GM21381 (cell line): Measurements from ENCODE around the gene TPPP.
"Not testable (repeated sequence)": the region's sequence is repeated elsewhere in the genome, so short reads cannot be mapped to it uniquely, and the experiment has no call there.

Experiments
- ATAC-seq: cut with Tn5 transposase; IDR thresholded peaks from one replicate; pipeline ENCODE4 v1.9.1; 2021; ENCODE audit warnings: mild to moderate bottlenecking, moderate library complexity; ENCODE audit not compliant: unreplicated experiment

TPPP gene

GRCh38 chr5:679166-679895 lies 13.8 kb downstream of the TPPP start:
- not testable (repeated sequence) for ATAC-seq

GRCh38 chr5:678521-678920 lies 14.6 kb downstream of the TPPP start:
- not testable (repeated sequence) for ATAC-seq

DNA sequence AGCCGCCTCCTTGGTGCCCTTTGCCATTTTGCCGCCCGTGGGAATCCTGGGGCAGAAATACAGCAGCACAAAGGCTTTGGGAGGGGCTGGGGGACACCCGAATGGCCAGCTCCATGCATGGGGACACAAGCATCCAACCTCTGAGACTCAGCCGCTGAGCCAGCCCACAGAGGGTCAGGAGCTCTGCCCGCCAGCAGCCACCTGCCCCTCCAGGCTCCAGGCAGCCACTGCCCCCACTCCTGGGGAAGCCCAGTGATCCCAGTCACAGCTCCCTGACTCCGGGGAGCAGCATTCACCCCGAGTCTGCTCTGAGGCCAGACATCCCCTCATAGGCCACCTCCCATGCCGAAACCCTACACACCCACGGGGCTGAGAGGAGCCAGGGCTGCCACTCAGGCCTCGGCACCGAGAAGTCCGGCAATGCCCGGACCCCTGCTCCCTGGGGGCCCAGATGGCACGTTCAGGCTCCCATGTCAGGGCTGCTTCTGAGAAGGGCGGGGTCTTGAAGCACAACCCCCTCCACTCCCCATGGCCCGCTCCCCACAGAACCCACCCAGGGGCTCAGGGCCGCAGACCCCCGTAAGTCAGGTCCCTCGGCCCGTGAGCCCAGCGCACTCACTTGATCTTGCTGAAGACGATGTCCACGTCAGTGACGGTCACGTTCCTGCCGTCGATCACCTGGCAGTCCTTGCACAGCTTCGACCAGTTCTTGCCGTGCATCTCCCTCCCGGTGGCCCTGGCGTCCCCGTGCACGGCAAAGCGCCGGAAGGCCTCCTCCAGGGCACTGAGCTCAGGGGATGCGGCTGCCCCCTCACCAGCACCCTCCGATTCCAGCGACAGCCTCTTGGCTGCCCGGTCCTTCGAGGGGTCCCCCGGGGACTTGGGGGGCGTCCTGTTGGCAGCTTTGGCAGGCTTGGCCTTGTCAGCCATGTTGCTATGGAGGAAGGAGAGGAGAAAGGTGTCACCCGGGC lies 15.7 kb downstream of the TPPP start:
- no peak for ATAC-seq

GRCh38 chr5:676699-677076 lies 16.5 kb downstream of the TPPP start:
- ATAC-seq = no peak

GRCh38 chr5:675871-676698 lies 17.1 kb downstream of the TPPP start:
- ATAC-seq = no peak

- no peak for ATAC-seq
Measured at GRCh38 chr5:675111-675870, 17.9 kb downstream of the TPPP start.

- ATAC-seq = no peak
Measured at GRCh38 chr5:674630-675011, 18.5 kb downstream of the TPPP start.

GRCh38 chr5:673831-674629 lies 19.1 kb downstream of the TPPP start:
- no peak for ATAC-seq

GRCh38 chr5:673161-673830 lies 19.9 kb downstream of the TPPP start:
- no peak for ATAC-seq

DNA sequence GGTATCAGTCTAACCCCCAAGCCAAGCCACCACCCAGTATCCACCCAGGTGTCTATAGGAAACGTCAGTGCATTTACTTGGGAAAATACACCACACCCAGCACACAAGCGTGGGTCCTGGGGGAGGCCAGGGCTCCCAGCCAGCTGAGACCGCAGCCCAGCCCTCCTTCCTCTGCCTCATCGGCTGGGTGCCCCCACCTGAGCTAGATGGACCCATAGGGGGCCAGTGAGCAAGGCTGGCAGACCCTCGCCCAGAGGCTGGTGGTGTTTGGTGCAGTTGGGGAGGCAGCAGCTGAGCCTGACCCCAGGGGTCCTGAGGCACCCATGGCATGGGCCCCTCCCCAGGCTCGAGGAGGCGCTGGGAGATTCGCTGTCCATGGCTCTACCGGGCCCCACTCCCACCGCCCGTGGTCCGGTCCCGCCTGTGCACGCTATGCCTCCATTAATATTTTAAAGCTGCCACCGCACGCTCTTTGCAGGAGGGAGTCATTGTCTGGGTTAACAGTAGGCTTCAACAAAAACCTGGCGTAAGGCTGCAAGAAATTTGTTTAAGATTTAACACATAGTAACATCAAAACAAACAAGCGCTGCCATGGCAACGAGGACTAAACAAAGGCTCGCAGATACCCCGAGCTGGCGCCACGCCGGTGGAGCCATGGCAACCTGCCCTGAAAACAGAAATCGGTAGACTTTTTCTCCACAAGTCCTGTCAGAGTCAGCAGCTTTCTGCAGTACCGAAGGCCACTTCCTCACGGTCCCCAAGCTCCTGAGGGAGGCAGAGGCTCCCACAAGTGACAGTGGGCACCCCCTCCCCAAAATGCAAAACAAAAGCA lies 20.6 kb downstream of the TPPP start:
- no peak for ATAC-seq

DNA sequence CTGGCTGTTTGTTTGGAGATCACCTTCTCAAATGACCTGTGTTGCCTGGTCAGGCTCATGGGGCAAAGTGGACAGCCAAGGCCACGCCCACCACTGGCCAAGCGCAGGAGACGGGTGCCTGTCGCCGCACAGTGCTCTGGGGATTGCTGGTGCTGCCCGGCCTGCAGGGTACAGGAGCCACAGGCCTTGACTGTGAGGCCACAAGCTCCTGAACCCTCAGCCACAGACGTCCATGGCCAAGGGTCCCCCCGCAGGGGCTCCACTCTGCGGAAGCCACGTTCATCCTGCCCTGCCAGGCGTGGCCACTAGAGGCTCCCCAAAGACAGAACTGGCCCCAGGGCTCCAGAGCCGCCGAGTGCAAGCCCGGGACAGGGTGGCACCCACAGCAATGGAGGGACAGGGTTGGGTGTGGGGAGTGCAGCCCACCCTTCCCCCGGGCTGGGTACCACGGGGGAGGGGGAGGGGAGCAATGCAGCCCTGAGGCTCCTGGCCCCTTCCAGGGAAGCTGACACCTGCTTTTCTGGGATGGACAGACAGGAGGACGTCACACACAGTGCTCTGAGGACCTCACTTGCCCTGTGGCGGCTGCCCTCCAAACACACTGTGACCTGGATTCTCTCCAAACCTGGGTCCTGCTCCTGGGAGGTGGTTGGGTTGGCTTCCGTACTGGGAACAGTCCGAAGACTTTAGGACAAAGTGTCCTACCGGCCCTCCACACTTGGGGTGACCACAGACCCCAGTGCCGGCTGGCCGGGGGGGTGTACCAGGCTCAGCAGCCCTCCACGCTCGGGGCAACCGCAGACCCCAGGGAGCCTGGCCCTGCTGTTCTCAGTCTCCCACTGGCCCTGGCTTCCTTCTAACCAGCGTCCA lies 21.5 kb downstream of the TPPP start:
- ATAC-seq = peak; percentile 60

- no peak for ATAC-seq
Measured at GRCh38 chr5:670396-671270, 22.5 kb downstream of the TPPP start.

DNA sequence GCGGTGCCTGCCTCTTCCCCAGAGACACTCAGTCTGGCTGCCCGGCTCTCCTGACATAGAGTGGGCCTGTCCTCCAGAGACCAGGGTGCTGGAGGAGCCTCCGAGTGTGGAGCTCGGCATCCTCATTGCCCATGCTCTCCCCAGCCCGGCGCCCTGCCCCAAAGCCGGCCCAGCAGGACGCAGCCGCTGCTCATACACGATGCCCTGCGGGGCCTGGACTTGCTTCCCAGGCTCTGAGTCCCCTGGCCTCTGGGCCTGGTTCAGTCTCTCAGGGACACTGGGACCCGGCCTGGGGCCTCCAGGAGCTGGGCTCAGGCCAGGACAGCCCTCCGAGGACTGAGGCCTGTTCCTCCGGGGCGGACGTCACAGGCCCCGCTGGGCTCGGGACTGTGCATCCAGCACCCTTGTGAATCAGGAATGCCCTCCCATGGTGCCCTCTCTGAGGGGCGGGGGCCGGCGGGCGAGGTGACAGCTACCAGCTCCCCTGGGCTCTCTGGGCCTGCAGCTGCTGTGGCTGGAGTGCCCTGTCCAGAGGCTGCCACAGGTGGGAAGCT lies 23.2 kb downstream of the TPPP start:
- no peak for ATAC-seq

- no peak for ATAC-seq
Measured at GRCh38 chr5:669111-669841, 23.9 kb downstream of the TPPP start.

DNA sequence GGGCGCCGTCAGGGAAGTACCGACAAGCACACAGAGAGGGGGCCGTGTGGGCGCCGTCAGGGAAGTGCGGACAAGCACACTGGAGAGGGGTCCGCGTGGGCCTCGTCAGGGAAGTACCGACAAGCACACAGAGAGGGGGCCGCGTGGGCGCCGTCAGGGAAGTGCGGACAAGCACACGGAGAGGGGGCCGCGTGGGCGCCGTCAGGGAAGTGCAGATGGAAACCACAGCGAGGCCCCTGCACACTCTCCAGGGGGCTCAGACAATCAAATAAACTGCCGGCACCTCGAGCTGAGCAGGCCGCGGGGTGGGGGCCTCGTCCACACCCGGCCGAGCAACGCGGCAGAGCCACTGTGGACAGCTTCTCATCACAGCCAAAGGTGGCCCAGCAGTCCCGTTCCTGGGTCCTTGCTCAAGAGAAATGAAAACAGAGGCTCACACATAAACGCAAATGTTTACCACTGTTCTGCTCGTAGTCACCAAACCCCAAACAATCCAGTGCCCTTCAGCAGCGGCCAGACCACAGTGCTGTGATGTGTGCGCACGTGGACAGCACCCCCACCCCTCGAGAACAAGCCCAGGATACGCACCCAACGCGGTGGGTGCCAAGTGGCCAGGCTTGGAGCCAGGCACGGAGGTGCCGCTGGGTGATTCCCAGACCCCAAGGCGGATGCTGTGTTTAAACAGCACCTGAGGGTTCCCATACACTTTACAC lies 24.7 kb downstream of the TPPP start:
- no peak for ATAC-seq
